Stimulated activated CD8-positive, alpha-beta memory T cell treated with anti-CD3 and anti-CD28 coated beads, Interleukin-12 subunit alpha, Interleukin-12 subunit beta, amount 100 ng/mL, for 1 hour (primary cell): ENCODE data around the gene HSPB1.
"Not testable (repeated sequence)": the region's sequence is repeated elsewhere in the genome, so short reads cannot be mapped to it uniquely, and the experiment has no call there.

Source experiments
- DNase-seq: peaks from one replicate; pipeline ENCODE4 v3.0.0-alpha.2; 2020; ENCODE audit warnings: low read depth

HSPB1 gene

DNA sequence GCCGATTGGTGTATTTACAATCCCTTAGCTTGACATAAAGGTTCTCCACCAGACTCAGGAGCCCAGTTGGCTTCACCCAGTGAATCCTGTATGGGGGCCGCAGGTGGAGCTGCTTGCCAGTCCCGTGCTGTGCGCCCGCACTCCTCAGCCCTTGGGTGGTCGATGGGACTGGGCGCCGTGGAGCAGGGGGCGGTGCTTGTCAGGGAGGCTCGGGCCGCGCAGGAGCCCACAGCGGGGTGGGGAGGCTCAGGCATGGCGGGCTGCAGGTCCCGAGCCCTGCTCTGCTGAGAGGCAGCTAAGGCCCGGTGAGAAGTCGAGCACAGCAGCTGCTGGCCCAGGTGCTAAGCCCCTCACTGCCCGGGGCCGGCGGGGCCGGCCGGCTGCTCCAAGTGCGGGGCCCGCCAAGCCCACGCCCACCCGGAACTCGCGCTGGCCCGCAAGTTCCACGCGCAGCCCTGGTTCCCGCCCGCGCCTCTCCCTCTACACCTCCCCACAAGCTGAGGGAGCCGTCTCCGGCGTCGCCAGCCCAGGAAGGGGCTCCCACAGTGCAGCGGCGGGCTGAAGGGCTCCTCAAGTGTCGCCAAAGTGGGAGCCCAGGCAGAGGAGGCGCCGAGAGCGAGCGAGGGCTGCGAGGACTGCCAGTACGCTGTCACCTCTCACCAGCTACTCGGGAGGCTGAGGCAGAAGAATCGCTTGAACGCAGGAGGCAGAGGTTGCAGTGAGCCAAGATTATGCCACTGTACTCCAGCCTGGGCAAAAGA, 7.0 kb downstream of the HSPB1 start:
- not testable (repeated sequence) for DNase-seq

DNA sequence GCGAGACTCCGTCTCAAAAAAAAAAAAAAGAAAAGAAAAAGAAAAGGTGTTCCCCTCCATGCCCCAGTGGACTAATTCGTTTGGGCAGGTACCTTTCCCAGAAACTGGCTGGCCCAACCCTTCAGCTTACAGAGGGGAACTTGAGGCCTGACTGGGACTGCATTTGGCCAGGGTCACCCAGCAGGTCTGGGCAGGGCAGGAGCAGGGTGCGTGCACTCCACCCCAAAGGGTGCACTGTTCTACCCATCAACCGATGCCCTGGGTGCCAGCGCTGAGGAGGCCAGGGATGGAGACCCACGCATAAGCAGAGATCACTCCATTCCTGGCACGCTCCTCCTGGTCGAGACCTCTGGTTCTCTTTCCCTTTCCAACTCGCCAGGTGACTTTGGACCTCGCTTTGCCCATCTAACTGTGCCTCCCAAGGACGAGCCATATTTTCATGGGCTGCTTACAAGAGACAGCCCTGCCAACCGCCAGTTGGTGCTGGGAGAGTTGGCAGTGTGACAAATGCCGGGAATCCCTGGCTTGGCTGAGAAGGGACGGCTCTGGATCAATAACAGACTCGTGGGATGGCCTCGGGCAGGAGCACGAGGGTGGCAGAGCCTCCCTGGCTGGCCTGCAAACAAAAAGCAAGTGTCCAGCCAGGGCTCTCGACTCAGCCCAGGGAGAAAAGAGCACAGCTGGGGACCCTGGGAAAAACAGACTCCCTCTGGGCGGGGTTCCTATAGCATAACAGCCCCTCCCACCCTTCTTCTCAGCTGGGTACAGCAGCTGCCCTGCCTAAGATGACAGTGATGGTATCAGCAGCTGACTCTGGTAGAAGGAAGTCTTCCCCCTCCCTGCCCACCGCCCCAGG, 7.9 kb downstream of the HSPB1 start:
- no peak for DNase-seq

DNA sequence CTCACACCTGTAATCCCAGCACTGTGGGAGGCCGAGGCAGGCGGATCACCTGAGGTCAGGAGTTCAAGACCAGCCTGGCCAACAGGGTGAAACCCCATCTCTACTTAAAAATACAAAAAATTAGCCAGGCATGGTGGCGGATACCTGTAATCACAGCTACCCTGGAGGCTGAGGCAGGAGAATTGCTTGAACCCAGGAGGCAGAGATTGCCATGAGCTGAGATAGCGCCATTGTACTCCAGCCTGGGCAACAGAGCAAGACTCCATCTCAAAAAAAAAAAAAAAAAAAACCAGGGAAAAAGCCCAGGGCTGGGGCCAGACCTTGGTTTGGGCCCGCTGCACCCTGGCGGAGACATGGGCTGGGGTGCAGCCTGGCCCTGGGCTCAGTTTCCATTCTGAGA, 9.4 kb downstream of the HSPB1 start:
- not testable (repeated sequence) for DNase-seq

DNA sequence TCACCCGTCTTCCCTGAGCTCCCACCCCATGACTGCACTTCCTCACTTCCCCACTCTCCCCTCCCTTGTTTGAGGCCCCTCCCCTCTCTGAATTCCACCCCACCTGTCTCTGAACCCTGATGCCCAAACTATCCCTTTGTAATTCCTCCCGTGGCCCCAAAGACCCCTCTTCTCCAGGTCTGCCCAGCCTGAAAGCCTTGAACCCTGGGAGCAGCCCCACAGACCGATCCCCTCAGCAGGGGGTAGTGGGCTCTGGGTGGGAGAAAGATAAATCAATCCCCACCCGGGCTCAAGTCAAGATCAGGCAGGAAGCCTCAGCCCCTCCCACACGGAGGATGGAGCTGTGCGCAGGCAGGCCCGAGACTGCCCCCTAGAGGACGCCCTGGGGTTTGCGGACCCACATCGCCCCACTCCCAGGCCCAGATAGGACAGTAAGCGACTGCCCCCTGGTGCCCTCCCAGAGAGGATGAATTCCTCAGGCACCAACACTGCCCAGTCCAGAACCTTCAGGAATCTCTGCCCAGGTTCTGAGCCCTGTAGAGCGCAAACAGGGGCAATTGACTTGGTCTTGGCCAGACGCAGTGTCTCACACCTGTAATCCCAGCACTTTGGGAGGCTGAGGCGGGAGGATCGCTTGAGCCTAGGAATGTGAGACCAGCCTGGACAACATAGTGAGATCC, 11.7 kb downstream of the HSPB1 start:
- DNase-seq, result peak; percentile 93

DNA sequence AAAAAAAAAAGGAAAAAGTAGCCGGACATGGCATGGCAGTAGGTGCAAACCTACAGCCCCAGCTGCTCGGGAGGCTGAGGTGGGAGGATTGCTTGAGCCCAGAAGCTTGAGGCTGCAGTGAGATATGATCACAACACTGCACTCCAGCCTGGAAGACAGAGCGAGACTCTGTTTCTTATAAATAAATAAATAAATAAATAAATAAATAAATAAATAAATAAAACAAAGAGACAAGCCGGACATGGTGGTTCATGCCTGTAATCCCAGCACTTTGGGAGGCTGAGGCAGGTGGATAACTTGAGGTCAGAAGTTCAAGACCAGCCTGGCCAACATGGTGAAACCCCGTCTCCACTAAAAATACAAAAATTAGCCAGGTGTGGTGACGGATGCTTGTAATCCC, 12.3 kb downstream of the HSPB1 start:
- not testable (repeated sequence) for DNase-seq

DNA sequence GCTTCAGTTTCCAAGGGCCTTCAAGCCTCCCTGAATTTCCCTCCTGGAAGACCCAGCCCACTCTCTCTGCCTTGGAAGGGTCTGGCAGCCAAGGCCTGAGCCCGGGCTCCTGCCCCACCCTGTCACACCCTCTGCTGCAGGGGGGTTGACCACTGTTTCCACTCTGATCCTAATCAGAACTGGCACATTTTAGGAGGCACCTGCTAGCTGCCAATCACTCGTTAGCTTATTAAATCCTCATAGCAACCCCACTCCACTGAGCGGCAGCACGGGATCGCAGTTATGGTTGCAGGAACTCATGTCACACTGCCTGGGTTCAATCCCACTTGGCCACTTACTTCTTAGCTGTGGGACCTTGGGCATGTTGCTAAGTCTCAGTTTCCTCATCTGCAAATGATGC, 12.9 kb downstream of the HSPB1 start:
- no peak for DNase-seq

DNA sequence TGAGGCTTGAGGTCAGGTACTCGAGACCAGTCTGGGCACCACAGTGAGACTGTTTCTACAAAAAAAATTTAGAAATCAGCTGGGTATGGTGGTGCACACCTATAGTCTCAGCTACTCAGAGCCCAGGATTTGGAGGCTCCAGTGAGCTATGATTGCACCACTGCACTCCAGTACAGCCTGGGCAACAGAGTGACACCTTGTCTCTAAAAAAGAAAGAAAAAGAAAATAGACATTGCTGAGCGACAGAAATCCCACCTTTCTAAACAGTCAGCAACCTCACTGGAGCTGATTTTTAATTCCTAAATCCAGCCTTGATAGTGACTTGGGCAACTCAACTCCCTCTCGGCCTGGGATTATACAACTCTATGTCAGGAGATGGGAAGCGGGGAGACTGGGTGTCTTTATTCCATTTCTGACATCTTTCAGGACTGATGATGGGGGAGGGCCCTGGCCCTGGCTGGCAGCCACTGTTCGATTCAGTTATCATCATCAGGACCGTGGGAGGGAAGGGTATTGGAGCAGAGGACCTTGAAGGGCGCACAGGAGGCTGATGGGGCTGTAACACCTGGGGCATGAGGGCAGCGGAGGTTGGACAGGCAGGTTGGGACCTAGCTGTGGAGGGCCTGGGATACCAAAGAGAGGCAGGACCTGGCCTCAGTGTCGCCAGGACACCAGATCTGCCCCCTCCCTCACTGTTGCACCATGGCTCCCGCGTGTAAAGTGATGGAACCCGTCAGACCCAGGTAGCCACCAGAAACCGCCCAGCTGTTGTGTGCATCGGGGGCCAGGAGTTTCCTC, 14.7 kb downstream of the HSPB1 start:
- DNase-seq, result no peak

DNA sequence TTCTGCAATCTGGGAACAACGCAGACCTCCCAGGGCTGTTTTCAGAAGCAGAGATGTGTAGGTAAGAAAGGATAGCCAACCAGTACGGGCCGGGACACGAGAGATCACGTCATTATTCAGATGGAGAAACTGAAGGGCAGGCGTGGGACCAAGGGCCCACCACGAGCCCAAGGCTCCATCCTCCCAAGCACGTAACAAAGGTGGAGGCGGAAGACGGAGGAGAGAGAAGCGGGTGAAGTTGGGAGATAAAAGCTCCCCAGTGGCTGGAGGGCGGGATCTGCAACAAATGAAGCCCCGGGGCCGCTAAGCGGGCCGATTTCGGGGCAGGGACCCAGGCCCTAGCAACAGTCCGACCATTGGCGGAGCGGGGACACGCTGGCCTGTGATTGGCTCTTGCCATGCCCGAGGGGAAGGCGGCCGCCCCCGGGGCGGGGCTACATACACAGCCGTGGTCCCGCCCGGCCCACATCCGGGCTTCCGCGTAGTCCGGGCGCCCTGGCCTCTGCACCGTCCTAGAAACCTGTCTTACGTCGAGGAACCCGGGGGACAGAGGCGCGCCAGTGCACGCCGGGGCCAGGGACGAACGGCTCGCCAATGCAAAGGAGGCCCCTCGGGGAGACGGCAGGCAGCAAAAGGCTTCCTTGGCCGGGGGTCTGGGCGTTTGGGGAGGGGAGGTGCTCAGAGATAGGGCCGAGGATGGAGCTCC, 15.5 kb downstream of the HSPB1 start:
- DNase-seq, result peak; percentile 92

DNA sequence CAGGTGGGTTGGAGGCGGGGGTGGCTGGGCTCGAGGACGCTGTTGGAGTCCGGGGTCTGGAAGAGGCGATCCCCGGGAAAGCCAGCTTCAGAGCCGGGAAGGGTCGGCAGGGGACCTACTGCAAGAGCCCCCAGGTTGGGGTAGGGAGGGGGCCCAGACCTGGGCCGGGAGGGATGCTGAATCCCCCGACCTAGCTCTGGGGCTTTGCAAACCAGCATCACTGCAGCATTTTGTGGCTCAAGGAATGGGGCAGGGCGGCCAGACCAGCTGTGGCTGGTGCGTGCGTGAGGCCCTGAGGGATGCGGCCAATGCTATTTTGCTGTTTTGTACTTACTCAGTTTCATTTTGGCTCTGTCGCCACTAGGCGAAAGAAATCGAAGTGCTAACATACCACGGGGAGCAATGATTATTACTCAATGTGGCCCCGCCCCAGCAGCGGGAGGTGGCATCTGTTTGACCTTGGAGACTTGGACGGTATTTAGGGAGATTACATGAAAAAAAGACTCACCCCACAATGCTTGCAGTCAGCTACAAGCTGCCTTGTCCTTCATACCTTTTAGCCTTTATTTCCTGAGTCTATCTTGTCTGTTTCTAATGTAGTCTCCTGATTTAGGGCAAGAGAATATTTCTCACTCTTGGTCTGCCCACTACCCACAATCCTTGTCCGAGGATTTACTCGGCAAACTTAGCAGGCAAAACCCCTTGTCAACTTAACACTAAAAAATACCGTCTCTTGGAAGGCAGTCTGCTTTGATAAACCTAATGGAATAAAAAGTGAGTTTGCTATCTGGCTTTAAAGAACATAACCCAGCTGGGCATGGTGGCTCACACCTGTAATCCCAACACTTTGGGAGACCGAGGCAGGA, 16.2 kb downstream of the HSPB1 start:
- DNase-seq, result peak; percentile 41

DNA sequence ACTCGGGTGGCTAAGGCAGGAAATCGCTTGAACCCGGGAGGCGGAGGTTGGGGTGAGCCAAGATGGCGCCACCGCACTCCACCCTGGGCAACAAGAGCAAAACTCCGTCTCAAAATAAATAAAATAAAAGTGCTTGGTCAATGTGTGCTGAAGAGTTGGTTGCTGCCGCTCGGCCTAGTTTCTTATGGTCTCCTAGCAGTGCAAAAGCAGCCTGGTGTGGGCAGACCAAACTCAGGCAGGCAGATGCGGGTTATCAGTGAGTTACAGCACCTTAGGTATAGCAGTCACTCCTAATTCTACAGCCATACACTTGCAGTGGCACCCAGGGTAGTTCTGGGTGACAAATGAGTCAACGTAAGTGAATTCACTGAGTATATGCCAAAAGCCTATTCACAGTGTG, 22.6 kb downstream of the HSPB1 start:
- no peak for DNase-seq

DNA sequence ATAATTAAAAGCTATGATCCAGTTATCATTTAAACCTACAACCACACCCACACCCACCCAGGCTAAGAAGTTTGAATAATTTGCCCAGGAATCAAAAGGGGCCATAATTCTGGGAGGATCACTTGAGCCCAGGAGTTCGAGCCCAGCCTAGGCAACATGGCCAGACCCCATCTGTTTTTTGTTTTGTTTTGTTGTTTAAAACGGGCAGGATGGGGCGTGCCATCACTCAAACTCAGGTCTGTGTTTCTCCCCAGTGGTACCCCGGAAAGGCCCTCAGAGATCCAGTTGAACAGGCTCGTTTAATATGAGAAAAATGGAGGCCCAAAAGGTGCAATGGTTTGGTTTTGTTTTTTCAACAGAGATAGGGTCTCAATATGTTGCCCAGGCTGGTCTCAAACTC, 23.3 kb downstream of the HSPB1 start:
- DNase-seq, result no peak

DNA sequence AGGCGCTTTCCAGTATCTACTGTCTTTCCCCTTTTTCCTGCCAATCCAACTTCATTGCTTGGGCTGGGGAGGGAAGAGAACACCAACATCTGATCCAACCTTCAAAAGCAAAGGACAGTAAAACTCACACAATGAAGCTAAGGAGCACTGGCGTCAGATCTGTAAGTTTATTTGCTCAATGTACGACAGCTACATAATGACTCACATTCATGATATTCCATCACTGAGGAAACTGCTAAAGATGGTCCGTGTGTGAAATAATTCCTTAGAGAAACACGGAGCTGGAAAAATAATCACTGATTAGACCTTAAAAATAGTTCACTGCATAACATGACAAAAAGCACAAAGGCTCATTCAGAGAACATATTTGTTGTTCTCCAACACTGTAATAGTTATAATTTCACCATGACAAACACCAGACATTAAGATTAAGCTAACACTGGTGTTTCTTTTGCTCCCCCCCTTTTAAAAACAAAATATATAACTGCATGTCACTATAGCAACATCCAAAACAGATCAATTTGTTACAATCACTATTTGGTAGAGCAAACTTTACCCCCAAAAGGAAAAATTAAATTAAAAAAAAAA, 24.3 kb downstream of the HSPB1 start:
- DNase-seq, result no peak

DNA sequence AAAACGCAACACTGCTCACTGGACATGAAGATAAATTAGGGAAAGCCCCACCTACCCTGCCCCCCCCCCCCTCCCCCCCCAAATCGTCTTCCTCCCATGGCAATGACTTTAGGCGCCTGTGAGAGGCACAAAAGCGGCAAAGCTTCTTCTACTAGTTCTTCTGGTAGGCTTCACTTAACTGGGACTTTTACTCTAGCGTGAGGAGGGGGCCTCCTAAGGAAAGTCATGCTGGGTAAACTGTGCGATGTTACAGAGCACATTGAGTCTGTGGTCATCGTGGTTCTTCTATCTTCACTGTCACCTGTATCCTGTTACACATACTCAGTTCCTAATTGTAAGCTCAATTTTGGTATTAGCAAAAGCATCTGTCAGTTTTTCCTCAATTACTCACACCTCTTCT, 25.1 kb downstream of the HSPB1 start:
- DNase-seq, result no peak

DNA sequence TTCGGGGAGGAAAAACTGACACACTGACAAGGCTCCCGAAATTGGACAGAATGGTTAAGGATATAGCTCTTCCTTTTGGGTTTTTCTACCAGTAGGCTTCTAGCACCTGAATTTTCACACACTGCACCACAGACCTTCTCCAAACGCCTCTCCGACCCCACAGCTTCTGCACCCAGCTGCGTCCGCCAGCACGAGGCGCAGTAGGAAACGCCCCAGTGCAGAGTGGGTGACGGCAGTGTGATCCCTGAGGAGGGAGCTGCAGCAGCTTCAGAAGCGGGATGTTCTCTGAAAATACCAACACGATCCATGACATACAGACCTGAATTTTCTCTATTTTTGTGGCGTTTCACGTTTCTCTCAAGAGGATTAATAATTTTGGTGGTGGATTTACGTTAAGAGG, 25.9 kb downstream of the HSPB1 start:
- DNase-seq, result no peak

DNA sequence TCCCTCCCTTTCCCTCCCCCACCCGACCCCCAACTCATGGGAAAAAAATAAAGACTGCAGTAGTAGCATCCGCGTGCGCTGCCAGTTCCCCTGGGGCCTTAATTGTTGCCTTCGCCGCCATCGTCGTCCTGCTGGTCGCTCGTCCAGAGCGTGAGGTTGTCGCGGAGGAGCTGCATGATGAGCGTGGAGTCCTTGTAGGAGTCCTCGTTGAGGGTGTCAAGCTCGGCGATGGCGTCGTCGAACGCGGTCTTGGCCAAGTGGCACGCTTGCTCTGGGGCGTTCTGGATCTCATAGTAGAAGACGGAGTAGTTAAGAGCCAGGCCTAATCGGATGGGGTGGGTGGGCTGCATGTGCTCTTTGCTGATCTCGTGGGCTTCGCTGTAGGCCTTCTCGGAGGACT, 27.0 kb downstream of the HSPB1 start:
- DNase-seq, result no peak

DNA sequence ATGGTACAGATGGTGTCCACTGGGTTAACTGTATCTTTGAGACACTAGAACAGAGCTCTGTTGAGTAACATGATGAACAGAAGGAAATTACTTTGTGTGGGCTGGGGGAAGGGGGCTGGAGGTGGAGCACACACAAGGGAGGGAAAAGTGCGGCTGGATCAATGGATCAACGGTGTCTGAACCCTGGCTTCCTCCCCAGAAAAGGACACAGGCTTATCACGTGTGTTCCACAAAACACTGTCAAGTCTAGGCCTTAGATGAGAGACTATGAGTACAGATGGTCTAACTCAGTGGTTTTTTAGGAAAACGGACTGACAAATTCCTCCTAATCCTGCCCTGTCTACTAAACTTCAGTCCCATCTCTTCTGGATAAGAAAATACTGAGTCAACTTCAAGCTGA, 27.8 kb downstream of the HSPB1 start:
- DNase-seq, result no peak

DNA sequence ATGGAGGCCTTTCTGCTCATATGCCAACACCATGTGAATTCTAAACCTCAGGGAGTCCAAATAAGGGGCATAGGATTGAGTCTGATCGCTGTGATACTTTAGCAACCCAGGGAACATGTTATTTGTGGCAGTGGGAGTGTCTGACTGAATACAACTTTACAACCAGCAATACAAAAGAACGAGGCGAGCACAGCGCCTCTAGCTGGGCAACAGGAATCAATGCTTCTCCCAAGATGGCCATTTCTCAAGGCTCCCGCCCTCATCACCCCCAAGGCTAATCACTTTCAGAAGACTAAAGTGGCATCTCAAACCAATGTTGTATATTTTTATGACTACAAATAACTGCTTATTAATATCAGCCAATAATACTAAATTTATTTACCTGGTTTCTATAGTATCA, 28.2 kb downstream of the HSPB1 start:
- DNase-seq, result no peak

DNA sequence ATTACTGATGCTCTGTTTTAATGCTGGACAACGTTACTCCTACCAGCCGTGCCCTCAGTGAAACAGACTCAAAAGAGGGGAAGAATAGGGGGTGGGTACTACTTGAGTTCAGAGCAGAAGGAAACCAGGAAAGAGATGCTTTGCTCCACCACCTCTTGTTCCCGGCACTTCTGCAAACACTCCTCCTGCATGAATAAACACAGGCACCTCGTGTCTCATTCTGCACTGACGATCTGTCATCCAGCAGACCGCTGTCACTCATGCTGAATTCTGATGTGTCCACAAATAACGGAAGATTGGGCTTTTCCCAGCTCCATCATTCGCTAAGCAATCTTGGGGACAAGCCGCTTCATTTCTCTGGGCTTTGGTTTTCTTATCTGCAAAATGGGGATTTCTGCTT, 29.6 kb downstream of the HSPB1 start:
- DNase-seq, result no peak

DNA sequence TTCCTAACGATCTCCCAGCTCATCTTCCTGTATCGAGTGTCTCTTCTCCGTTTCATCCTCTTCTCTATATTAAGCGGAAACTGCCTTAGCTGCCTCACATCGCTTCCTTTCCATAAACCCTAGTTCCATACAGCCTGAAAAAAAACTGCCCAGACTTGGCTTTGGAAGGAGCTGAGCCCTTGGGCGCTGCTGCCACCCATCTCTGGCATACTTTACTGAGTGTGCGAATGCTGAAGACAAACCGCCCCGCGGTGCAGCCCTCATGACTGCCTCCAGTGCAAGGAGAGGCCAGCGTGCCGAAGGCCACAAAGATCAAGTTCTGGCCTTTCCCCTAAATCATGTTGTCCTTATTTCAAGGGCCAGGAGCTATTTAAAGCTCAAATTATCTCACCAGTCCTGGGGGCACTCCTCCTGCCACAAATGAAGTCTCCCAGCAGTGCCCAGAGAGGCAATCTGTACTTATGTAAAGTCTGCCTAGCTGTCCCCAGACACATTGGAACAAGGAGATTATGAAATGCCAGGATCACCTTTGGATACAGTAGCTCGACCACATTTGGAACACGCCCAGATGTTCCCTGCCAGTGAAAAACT, 31.1 kb downstream of the HSPB1 start:
- no peak for DNase-seq
